Loucy (cell line): ENCODE measurements around the gene LYPD3.

Source experiments
- H2AFZ ChIP-seq: fragments of 200-600 bp; sonication (generic); 2 replicates; pipeline ENCODE4 v1.6.0; 2016; ENCODE audit warnings: antibody characterized with exemption, mild to moderate bottlenecking, low read length, moderate library complexity
- H3F3A ChIP-seq: fragments of 200-600 bp; 2 replicates; pipeline ENCODE4 v1.6.0; 2016; ENCODE audit warnings: antibody characterized with exemption, low read depth, mild to moderate bottlenecking
- H3K27me3 ChIP-seq: fragments of 200-600 bp; sonication (generic); 2 replicates; pipeline ENCODE4 v1.6.1; 2014; ENCODE audit warnings: low read length, mild to moderate bottlenecking; ENCODE audit not compliant: insufficient read depth, poor library complexity, severe bottlenecking
- H3K36me3 ChIP-seq: fragments of 200-600 bp; sonication (generic); 2 replicates; pipeline ENCODE4 v1.6.1; 2016; ENCODE audit warnings: low read length; ENCODE audit not compliant: insufficient read depth
- H3K4me1 ChIP-seq: fragments of 200-600 bp; sonication (generic); 2 replicates; pipeline ENCODE4 v1.5.1; 2014; ENCODE audit warnings: low read length, mild to moderate bottlenecking; ENCODE audit not compliant: insufficient read depth, poor library complexity, severe bottlenecking
- H3K4me2 ChIP-seq: fragments of 200-600 bp; sonication (generic); 2 replicates; pipeline ENCODE4 v1.6.0; 2014; ENCODE audit warnings: antibody characterized with exemption, low read length, low read depth, mild to moderate bottlenecking; ENCODE audit not compliant: poor library complexity, severe bottlenecking
- H3K4me3 ChIP-seq: fragments of 200-600 bp; sonication (generic); 2 replicates; pipeline ENCODE4 v1.5.1; 2014; ENCODE audit warnings: low read length, mild to moderate bottlenecking, mixed read lengths; ENCODE audit not compliant: poor library complexity, severe bottlenecking
- H3K79me2 ChIP-seq: fragments of 200-600 bp; sonication (generic); 2 replicates; pipeline ENCODE4 v1.6.1; 2014; ENCODE audit warnings: low read length; ENCODE audit not compliant: insufficient read depth
- H3K9ac ChIP-seq: fragments of 200-600 bp; sonication (generic); 2 replicates; pipeline ENCODE4 v1.6.0; 2014; ENCODE audit warnings: mild to moderate bottlenecking, low read depth, low read length, moderate library complexity; ENCODE audit not compliant: poor library complexity, severe bottlenecking
- H3K9me2 ChIP-seq: fragments of 200-600 bp; sonication (generic); replicated peaks from 2 replicates; pipeline ENCODE4 v1.6.1; 2016; ENCODE audit warnings: low read depth, low read length, mixed read lengths
- H3K9me3 ChIP-seq: fragments of 200-600 bp; sonication (generic); 2 replicates; pipeline ENCODE4 v1.6.1; 2014; ENCODE audit warnings: mild to moderate bottlenecking, antibody characterized with exemption, low read length, low read depth; ENCODE audit not compliant: insufficient read depth
- H4K20me1 ChIP-seq: fragments of 200-600 bp; sonication (generic); 2 replicates; pipeline ENCODE4 v1.6.0; 2014; ENCODE audit warnings: antibody characterized with exemption, low read length, mild to moderate bottlenecking; ENCODE audit not compliant: insufficient read depth, poor library complexity, severe bottlenecking
- CTCF ChIP-seq: fragments of 200-600 bp; sonication (generic); conservative IDR thresholded peaks from 2 replicates; pipeline ENCODE4 v1.5.1; 2014; ENCODE audit warnings: mild to moderate bottlenecking, antibody characterized with exemption, low read length
- EZH2phosphoT487 ChIP-seq: fragments of 200-600 bp; IDR thresholded peaks from 2 replicates; pipeline ENCODE4 v1.6.1; 2018; ENCODE audit warnings: antibody characterized with exemption, mild to moderate bottlenecking, moderate library complexity, borderline replicate concordance

LYPD3 gene

GRCh38 chr19:43422689-43423066, 42.7 kb downstream of the LYPD3 start:
- no peaks in the 10 kb centered on the region for H3K79me2 ChIP-seq
- H3K9me2 ChIP-seq = no peaks in the 10 kb centered on the region
- H3K4me3 ChIP-seq = no peak overlapping the region
- H3K9me3 ChIP-seq = no peaks in the 10 kb centered on the region
- H3F3A ChIP-seq = no peaks in the 10 kb centered on the region
- no peaks in the 10 kb centered on the region for H3K27me3 ChIP-seq
- H2AFZ ChIP-seq = no peak overlapping the region
- no peaks in the 10 kb centered on the region for H4K20me1 ChIP-seq
- no peaks in the 10 kb centered on the region for H3K4me1 ChIP-seq
- H3K9ac ChIP-seq = no peak overlapping the region
- H3K36me3 ChIP-seq = no peaks in the 10 kb centered on the region
- H3K4me2 ChIP-seq = no peak overlapping the region
- TF ChIP-seq CTCF (no peak), EZH2phosphoT487 (no peak)

GRCh38 chr19:43422000-43422688, 43.3 kb downstream of the LYPD3 start:
- no peak overlapping the region for H3K4me2 ChIP-seq
- H3K9ac ChIP-seq = no peak overlapping the region
- H3K27me3 ChIP-seq = no peaks in the 10 kb centered on the region
- H3K79me2 ChIP-seq = no peaks in the 10 kb centered on the region
- no peak overlapping the region for H2AFZ ChIP-seq
- no peaks in the 10 kb centered on the region for H3K36me3 ChIP-seq
- no peak overlapping the region for H3K4me3 ChIP-seq
- H3K9me3 ChIP-seq = no peaks in the 10 kb centered on the region
- no peaks in the 10 kb centered on the region for H4K20me1 ChIP-seq
- no peaks in the 10 kb centered on the region for H3K9me2 ChIP-seq
- H3F3A ChIP-seq = no peaks in the 10 kb centered on the region
- no peak for TF ChIP-seq CTCF
- TF ChIP-seq EZH2phosphoT487 = no peak
- no peaks in the 10 kb centered on the region for H3K4me1 ChIP-seq

- Histone ChIP-seq H3K79me2 (no peaks in the 10 kb centered on the region), H3K9ac (no peak overlapping the region), H3K9me2 (no peaks in the 10 kb centered on the region), H3K4me1 (no peaks in the 10 kb centered on the region), H3K4me2 (no peak overlapping the region), H3K27me3 (no peaks in the 10 kb centered on the region), H3K9me3 (no peaks in the 10 kb centered on the region), H4K20me1 (no peaks in the 10 kb centered on the region), H3K4me3 (no peak overlapping the region), H2AFZ (no peak overlapping the region), H3K36me3 (no peaks in the 10 kb centered on the region), H3F3A (no peaks in the 10 kb centered on the region)
- TF ChIP-seq EZH2phosphoT487 = no peak
- TF ChIP-seq CTCF = no peak
Observed at GRCh38 chr19:43420954-43421353, 44.5 kb downstream of the LYPD3 start.
